Esophagus muscularis mucosa (tissue), 3 donors: ENCODE data around the gene EMSY.

ENCODE experiments used
- POLR2A ChIP-seq: fragments of 450-650 bp; IDR thresholded peaks from one replicate; pipeline ENCODE4 v1.6.1; 2017; ENCODE audit warnings: antibody characterized with exemption, moderate library complexity, mild to moderate bottlenecking, low read depth
- TF ChIP-seq, protein P1 (sequence below), 3 experiments: fragments of 200-600 bp in 2 of 3; fragments of 450-650 bp in 1 of 3; sonication (generic) in 2 of 3; IDR thresholded peaks; one replicate each; pipeline ENCODE4 v1.5.1; 2017 to 2019; ENCODE audit warnings: antibody characterized with exemption in 3 of 3, mild to moderate bottlenecking in 2 of 3, moderate library complexity in 1 of 3

- no peak for TF ChIP-seq POLR2A
- TF ChIP-seq, protein P1, sequence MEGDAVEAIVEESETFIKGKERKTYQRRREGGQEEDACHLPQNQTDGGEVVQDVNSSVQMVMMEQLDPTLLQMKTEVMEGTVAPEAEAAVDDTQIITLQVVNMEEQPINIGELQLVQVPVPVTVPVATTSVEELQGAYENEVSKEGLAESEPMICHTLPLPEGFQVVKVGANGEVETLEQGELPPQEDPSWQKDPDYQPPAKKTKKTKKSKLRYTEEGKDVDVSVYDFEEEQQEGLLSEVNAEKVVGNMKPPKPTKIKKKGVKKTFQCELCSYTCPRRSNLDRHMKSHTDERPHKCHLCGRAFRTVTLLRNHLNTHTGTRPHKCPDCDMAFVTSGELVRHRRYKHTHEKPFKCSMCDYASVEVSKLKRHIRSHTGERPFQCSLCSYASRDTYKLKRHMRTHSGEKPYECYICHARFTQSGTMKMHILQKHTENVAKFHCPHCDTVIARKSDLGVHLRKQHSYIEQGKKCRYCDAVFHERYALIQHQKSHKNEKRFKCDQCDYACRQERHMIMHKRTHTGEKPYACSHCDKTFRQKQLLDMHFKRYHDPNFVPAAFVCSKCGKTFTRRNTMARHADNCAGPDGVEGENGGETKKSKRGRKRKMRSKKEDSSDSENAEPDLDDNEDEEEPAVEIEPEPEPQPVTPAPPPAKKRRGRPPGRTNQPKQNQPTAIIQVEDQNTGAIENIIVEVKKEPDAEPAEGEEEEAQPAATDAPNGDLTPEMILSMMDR (IDR thresholded peaks at IDR 0.05), result no peak
Observed at GRCh38 chr11:76566811-76567210, 122.0 kb downstream of the EMSY start.
